ENCODE data around the gene KDM2B.

KDM2B gene

DNA sequence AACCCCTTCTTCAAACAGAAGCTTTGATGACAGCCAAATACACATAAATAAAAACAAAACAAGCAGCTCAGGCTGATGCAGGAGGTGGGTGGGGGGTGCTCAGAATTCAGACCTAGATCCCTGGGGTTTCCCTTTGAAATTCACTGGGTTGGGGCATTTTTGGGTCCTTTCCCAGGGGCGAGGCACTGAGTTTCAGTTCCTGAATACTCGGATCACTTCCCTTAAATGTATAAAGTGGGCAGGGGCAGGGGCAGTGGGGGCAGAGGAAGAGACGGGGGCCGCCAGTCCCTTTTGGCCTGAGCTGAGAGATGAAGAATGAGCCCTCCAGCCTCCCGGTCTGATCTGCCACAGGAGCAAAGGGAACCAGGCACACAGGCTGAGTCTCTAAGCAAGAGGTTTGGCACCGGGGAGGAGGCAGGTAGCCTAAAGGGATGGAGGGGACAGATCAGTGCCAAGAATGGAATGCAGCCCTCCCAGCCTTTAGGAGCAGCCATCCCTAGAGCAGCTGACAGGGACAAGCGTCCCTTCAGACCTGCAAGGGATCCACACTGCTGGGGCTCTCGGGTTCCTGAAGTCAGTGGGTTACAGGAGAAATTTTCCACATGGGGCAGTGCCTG is 20.3 kb downstream of the KDM2B start:
- no peak overlapping the region for H3K4me3 ChIP-seq (ENCODE audit: low read length)
- DNase-seq (ENCODE audit: low read depth): no peak
- TF ChIP-seq, protein P1, sequence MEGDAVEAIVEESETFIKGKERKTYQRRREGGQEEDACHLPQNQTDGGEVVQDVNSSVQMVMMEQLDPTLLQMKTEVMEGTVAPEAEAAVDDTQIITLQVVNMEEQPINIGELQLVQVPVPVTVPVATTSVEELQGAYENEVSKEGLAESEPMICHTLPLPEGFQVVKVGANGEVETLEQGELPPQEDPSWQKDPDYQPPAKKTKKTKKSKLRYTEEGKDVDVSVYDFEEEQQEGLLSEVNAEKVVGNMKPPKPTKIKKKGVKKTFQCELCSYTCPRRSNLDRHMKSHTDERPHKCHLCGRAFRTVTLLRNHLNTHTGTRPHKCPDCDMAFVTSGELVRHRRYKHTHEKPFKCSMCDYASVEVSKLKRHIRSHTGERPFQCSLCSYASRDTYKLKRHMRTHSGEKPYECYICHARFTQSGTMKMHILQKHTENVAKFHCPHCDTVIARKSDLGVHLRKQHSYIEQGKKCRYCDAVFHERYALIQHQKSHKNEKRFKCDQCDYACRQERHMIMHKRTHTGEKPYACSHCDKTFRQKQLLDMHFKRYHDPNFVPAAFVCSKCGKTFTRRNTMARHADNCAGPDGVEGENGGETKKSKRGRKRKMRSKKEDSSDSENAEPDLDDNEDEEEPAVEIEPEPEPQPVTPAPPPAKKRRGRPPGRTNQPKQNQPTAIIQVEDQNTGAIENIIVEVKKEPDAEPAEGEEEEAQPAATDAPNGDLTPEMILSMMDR (conservative IDR thresholded peaks at IDR 0.05; ENCODE audit: low read length): no peak

DNA sequence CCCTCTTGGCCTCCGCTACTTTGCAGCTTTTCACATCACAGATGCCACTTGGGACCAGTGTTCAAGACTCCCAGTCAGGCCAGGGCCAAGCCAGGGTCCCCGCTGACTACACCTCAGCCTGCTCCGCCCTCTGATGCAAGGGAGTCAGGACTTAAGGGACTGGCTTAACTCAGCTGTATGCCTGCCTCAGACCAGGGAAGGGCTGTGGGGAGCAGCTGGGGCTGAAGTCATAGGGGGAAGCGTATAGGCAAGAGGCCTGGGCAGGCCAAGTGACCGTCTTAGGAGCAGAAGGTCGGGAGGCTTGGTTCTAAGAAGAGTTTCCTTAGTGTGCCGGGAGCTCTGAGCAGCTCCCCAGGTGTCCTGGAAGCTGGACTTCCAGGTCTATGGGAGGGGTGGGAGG is 21.9 kb downstream of the KDM2B start:
- TF ChIP-seq, protein P1 (conservative IDR thresholded peaks at IDR 0.05; ENCODE audit: low read length): no peak
- DNase-seq (ENCODE audit: low read depth): no peak
- no peak overlapping the region for H3K4me3 ChIP-seq (ENCODE audit: low read length)

DNA sequence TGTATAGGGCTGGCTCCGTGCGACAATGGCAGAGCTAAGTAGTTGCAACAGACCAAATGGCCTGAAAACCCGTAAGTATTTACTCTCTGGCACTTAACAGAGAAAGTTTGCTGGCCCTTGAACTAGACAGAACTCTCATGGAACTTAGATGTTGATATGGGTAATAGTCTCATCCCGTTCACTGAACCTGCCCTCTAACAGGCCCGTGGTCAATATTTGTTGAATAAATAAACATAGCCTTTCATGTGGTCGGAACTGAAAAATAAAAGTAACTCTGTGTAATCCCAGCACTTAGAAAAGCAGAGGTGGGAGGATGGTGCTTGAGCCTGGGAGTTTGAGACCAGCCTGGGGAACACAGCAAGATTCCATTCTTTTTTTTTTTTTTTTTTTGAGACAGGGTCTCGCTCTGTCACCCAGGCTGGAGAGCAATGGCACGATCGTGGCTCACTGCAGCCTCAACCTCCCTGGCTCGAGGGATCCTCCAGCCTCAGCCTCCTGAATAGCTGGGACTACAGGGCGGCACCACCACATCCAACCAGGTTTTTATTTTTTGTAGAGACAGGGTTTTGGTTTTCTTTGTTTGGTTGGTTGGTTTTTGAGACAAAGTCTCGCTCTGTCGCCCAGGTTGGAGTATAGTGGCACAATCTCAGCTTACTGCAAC is 29.7 kb downstream of the KDM2B start:
- DNase-seq (ENCODE audit: low read depth): no peak
- TF ChIP-seq, protein P1 (conservative IDR thresholded peaks at IDR 0.05; ENCODE audit: low read length): no peak
- H3K4me3 ChIP-seq (ENCODE audit: low read length): no peak overlapping the region

DNA sequence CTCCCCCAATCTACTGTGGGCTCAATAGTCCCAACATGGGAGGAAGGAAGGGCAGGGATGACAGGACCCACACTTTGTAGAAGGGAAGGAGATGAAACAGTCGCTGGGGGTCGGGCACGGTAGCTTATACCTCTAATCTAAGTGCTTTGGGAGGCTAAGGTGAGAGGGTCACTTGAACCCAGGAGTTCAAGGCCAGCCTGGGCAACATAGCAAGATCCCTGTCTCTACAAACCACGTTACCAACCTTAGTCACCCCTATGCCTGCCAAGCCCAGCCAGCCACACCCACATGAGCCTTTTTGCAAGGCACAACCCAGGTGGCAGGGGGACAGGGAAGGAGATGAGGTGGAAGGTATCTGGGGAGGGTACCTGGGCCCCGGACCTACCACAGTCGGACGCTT is 31.7 kb downstream of the KDM2B start:
- no peak for DNase-seq (ENCODE audit: low read depth)
- no peak overlapping the region for H3K4me3 ChIP-seq (ENCODE audit: low read length)
- TF ChIP-seq, protein P1 (conservative IDR thresholded peaks at IDR 0.05; ENCODE audit: low read length): no peak

DNA sequence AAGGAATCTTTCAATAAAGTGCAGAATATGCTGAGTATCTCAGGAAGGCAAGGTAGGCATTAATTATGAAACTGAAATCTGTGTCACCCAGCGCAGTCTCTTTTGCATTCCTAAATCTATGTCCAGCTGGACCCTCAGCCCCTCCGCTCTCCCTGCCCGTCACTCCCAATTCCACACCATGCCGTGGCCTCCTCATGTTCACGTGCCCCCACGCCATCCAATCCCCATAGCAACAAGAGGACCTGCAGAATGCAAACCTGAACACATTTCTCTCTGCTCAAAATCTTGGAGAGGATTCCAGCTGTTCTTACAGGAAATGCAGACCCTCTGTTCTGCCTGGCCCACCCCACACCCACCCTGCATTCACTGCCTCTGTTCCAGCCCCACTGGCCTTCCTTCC is 35.3 kb downstream of the KDM2B start:
- H3K4me3 ChIP-seq (ENCODE audit: low read length): no peak overlapping the region
- DNase-seq (ENCODE audit: low read depth): no peak
- TF ChIP-seq, protein P1 (conservative IDR thresholded peaks at IDR 0.05; ENCODE audit: low read length): no peak

DNA sequence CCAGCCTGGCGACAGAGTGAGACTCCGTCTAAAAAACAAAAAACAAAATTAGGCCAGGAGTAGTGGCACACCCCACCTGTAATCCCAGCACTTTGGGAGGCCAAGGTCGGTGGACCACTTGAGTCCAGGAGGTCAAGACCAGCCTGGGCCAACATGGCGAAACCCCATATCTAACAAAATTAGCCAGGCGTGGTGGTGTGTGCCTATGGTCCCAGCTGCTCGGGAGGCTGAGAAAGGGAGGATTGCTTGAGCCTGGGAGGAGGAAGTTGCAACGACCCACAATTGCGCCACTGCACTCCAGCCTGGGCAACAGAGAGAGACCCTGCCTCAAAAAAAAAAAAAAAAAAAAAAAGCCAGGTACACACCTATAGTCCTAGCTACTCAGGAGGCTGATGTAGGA is 37.0 kb downstream of the KDM2B start:
- DNase-seq (ENCODE audit: low read depth): no peak
- TF ChIP-seq, protein P1 (conservative IDR thresholded peaks at IDR 0.05; ENCODE audit: low read length): no peak
- H3K4me3 ChIP-seq (ENCODE audit: low read length): no peak overlapping the region

DNA sequence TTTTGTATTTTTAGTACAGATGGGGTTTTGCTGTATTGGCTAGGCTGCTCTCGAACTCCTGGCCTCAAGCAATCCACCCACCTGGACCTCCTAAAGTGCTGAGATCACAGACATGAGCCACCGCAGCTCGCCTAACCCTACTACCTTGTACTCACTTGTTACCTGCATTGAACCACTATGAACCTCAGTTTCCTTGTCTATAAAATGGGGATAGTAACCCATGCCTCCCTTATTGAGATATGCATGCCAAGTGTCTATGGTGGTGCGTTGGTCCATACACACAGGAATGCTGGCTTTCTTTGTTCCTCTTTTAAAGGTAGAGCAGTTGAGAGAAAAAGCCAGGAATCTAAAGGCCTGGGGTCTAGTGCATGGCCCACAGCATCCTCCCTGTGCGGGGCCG is 40.9 kb downstream of the KDM2B start:
- H3K4me3 ChIP-seq (ENCODE audit: low read length): no peak overlapping the region
- DNase-seq (ENCODE audit: low read depth): no peak
- TF ChIP-seq, protein P1 (conservative IDR thresholded peaks at IDR 0.05; ENCODE audit: low read length): no peak
